ENCODE results near the gene SLC22A3.
"Not testable (repeated sequence)": the region's sequence is repeated elsewhere in the genome, so short reads cannot be mapped to it uniquely, and the experiment has no call there.

The SLC22A3 gene

DNA sequence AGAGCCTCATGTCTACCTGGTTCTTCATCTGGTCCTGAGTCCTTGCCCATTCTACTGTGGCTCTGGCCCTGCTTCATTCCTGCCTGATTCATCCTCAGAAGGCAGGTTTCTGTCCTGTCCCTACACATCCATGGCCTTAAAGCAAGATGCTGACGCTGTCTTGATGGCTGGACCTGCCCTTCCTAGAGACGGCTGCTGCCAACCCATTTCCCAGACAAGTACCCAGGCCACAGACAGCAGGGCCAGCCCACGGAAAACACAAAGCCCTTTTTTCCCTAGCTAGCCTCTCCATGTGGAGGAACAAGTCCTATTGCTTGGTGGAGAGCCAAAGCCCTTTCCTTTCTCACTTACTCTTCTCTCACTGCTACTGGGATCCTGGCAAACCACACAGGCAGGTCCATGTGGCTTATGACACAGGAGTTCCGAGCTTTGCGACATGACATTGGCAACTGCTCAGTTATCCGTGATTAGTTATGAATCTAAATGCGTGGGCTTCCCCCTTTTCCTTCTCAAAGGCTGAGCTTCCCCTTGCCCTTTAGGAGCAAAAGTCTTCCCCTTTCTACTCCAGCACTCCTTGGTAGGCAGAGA lies 72.9 kb downstream of the SLC22A3 start:
- DNase-seq: no peak

DNA sequence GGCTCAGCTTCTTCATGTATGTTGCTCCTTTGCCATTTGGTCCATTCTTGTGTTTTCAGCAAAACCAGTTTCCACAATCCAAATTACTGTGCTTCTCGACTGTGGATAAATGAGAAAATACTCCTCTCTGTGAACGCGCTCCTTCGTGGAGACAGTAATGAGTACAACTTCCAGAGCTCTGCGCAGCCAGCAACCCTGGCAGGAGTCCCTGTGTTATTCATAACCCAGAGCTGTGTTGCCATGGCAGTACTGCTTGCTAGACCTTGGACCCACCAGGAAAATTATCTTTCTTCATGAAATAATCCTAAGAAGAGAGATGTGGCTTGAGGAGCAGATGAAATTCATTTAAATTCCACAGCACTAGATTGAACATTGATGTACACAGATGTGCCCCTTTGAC lies 73.7 kb downstream of the SLC22A3 start:
- DNase-seq: no peak

DNA sequence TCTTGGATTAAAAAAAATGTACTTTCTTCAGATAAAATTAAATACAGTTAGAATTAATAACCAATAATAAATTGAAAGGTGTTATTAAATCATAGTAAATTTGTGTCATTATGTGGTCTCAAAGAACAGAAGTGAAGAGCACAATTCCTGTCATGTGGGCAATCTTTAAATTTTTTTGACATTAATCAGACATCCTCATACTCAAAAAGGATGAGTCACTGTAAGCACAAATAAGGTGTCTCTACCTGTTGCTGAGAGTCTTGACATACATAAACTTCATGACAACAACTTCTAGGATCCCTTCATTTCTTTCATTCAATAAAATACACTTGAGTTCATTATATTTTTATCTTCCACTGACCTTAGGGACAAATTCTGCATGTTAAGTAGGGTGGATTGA lies 76.1 kb downstream of the SLC22A3 start:
- no peak for DNase-seq

DNA sequence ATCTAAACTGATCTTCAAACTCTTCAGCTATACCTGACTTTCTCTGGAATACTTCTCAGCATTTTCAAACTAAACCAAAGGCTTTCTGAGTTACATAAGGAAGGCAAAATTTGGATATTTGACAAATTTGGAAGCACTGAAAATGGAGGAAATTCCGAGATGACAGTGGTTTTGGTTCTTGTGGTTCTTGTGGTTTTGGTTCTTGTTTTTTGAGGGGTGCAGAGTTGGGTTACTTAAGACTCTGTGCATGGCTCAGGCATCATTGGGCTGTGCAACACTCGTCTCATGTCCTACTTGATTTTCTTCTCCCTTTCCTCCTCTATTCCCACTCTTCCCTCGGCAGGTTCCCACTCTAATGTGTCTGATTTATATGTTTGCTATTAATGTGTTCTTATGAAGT lies 78.0 kb downstream of the SLC22A3 start:
- no peak for DNase-seq

DNA sequence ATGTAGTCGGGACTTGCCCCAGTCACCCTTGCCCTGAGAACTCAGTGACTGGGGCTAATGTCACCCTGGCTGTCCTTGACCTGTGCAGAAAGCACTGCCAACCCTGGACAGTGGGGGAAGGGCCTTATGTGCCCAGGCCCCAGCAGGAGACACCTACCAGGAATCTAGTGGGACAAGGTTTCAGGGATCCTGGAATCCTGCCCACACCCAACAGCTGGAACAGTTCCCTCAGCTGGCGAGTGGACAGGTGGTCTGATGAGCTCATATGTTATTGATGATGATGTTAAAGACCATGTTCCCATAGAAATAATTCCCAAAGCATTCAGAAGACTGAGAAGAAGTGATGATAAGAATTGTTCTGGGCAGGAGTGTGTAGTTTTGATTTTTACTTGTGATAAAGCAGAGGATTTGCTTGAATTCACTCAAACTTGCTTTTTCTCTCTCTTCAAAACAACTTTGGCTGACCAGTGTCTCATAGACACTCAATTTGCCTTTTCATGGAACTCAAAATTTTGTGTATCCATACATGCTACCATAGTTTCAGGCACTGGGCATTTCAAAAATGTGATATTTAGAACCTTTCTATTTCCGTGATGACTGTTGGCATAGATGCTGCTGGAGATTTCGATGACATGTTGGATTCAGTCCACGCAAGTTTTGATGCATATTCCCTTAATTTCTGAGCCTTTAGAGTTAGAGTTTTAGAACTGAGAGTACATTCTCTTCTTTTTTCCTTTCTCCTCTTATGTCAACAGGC lies 79.3 kb downstream of the SLC22A3 start:
- DNase-seq: no peak

DNA sequence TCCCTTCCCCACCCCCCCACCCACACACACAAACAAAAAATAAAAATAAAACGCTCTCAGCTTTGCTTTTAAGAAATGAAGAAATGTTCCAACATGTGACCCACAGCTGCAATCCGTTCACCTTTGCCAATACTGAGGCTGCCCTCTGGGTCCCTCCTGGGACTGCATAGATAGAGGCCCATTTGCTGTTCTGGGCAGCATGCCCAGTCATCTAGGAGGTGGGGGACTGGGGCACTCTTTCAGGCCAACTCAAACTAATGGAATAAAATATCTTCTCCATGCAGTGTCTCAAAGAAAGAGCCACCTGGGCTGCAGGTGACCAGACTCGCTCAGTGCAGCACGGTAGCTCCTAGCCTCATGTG lies 79.9 kb downstream of the SLC22A3 start:
- no peak for DNase-seq

DNA sequence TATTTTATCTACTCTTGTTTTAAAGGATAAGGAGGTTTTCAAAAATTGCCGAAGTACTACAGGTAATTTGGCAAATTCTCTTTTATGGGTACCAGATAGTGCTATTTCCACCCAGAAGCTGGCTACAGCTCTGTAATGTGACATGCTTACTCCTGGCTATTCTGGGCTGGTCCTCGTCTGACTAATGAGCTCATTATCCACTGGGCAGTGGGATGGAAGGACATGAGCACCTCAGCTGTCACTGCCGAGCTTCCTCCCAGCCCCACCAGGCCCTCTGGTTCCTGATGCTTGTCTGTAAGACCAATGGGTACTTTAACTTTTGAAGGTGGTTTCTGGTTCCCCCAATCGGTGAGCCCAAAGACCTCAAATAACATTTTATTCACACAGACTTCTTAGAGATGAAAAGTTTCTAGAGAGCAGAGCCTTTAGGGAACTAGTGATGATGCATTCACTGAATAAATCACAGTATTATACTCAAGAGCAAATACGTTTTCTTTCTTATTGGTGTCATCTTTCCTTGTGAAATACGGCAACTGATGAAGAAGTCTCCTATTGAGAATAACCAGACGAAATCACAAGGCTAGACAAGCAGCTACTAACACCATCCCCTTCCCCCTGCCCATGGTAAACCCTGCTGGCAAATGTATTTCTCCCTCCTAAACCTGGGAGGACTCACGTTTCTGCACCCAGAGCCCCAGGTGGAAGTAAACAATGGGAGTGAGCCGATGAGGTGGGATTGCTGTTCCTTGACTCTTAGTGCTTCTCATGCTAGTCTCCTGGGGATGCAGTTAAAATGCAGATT lies 80.8 kb downstream of the SLC22A3 start:
- DNase-seq: no peak

DNA sequence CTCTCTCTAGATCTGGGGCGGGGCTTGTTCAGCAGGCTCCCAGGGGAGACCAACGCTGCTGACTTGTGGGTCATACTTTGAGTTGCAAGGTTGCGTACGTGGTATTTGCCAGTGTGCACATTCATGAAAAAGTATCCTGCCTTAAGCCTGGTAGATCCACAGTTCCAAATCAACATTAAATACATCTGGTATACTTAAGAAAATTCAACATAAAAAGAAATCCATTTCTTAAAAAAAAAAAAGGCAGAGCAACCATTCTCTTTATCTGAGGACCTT lies 81.4 kb downstream of the SLC22A3 start:
- no peak for DNase-seq

DNA sequence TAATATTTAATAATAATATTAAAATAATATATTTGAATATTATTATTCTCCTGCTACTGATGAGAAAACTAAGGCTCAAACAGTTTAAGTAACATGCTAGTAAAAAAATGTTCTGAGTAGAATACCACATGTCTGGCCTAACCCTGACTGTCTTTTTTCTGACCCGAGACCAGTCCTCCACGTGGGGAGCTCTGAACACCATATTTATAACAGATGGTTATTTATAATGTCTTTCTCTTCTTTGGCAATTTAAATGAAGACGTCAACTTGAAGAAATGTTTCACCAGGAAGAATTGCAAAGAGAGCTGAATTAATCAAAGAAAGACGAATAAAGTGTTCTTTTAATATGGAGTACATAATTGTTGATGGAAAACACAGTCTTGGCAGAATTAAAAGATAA lies 82.0 kb downstream of the SLC22A3 start:
- no peak for DNase-seq

DNA sequence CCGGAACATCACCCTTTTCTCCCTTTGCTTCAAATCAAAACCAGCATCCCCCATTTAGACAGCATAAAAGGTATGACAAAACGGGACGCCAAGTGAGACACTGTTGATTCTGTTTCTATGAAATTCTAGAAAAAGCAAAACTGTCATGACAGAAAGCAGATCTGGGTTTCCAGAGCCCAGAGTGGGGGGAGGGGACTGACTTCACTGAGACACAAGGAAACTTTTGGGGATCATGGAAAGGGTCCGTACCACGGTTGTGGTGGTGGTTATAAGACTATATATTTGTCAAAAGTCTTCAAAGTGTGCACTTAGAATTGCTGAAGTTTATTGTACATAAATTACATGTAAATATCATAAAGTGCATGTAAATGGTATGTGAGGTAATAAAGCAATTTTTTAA lies 82.6 kb downstream of the SLC22A3 start:
- no peak for DNase-seq

DNA sequence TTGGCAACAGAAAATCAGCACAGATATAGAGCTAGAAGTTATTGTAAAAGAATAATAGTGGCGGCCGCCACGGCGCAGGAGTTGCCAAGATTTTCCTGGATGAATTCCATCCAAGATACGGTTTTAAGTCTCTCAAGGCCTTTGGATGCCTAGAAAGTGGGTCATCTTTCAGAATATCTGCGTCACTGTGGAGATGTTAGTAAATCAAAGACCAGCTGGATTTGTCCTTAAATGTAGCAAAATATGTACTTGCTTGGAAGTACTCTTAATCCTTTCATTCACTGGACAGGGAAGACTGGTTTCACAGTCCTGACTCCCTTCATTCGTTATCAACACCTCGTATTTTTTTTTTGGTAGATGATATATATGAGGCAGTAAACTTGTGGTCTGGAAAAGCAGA lies 83.0 kb downstream of the SLC22A3 start:
- no peak for DNase-seq

DNA sequence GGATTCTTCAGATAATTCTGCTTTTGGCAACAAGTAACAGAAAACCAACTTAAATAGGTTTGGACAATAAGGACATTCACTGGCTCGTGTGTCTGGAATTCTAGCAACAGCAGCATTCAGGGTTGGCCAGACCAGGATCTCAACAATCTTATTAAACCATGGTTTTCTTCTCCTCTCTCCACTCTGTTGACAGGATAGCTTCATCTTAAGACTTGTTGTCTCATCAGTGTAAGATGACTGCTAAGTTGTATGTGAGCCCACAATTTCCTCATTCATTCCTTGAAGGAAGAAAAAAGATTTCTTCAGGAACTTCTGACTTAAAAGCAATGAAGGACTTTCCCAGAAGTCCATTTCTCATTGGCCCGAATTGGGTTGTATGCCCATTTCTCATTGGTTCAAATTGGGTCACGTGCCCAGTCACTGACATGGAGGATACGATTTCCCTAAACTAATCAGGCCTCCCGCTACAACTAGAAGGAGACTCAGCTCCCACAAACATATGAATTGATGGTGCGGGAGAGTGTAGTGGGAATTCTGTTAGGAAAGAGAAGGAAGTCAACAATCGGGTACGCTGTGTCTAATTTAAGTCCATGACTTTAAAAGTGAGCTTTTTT lies 83.7 kb downstream of the SLC22A3 start:
- DNase-seq: no peak

DNA sequence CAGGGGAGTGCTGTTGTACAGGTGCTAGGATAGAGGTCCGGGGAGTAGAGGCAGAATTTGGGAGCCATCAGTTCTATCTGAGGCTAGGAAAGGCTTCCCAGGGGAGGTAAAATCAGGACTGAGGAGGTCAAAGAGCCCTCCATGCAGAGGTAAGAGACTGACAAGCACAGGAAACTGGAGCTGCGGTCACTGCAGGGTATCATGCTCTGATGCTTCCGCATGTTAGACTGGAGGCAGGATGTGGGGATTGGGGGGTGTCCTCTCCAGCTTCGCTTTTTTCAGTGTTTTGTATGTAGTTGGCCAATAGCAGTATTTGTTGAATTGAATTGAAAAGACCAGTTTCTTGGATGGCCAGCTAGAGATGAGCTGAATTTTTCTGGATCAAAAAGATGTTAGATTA lies 87.8 kb downstream of the SLC22A3 start:
- no peak for DNase-seq

DNA sequence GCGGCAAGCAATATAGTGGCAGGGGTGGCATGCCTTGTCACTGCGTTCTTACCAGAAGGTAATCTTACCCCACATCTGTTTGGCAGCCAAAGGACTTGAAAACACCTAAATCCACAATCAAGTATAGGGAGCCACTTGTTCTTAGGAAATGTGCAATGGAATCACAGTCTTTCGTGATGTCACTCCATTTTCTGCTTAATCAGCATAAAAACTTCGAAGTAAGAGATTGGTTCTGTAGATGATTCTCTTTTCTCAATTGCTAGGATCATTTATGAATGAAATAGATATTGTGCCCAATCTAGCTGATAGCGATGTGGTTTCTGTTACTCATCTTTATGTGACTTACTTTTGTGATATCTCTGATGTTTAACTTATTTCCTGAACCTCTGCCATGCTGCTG lies 89.0 kb downstream of the SLC22A3 start:
- DNase-seq: no peak

DNA sequence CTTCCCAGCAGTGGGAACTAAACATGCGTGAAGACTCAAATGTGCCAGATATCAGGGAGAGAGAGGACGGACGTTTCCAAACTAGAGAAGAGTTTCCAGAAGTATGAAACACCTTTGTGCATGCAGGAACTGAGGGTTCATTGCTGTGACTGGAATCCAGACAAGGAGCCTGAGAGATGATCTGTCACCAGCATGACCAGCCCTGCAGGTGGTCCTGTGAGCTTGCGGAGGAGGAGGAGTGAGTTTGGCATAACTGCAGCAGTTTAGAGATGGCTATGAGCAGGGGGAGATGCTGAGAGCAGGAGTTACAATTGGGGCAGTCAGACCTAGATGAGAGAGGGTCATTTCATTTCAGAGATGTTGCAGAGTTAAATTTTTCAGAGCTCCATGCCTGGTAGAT lies 89.6 kb downstream of the SLC22A3 start:
- no peak for DNase-seq

DNA sequence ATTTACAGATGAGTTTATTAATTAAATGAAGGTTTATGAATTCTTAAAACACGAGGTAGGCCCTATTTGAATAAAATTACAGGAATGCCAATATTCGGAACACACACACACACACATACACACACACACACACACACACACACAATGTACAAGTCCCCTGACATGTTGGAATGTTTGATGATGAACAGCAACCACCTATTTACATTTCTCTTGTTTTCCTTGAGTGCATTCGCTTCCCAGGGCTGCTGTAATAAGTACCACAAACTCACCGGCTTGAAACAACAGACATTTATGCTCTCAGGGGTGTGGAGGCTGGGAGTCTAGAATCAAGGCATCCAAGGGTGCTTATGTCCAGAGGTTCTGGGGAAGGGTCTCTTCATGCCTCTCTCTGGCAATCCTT lies 90.3 kb downstream of the SLC22A3 start:
- DNase-seq: no peak

DNA sequence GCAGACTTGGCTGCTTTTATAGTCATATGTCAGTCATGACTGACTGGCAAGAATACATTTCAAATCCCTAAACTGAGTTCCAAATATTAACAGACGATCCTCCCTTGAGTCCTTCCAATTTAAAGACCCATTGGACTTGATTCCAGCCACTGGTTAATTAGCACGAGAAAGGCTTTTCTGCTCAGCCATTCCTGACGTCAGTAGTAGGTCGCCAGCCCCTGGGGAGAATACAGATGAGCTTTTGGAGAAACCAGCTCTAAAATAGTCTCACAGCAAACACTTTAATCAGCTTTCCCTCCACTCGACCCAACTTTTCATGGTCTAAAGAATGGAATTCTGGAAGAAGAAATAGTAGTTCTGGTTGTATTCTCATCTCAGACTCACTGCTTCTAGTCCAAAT lies 91.6 kb downstream of the SLC22A3 start:
- no peak for DNase-seq

DNA sequence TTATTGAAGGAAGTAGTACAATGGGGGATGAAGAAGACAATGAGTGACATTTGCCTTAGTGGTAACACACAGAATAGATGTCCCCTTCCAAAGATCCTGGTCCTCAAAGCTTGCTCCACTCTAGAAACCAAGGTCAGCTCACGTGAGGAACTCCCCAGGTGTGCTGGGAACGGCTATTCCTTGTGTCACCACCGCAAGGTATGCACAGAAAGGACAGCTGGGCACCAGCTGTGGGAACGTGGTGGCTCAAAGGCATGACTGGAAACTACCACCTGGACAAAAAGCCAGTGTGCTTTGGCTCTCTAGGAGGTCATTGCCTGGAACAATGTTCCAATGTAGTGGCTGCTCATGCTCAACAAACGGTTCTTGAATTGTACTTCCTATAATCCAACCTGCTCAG lies 94.0 kb downstream of the SLC22A3 start:
- no peak for DNase-seq

DNA sequence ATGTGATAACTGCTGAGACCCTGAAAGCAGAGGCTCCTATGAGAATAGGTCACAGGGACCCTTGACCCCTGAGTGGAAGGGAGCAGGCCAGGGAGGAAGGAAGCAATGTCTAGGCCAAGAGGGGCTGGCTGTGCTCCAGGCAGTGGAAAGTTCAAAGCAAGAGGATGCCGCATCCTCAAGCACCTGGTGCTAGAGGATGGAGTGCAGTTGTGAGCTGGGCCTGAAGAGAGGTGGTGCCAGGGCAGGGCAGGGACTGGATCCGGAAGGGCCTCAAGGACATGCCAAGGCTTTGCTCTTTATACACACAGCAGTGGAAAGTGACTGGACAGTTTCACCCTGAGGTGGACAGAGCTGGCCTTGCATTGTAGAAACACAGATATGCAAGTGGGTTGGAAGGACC lies 97.0 kb downstream of the SLC22A3 start:
- no peak for DNase-seq

DNA sequence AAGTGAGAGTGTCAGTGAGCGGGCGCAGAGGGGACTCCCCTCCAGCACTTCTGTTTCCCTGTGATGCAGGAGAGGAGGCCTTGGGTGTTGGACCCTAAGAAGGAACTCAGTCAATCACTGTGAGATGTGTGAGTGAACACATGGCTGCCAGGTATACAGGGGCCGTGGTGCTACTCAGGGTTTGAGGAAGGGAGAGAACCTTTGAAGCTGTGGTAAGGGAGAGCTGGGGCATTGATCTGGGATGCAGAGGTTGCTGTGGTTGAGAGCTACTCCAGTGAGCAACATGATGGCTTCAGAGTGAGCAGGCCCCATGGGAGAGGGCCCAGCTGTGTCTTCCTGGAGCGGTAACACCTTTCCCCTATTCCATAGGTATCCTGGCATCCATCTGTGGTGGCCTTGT lies 99.2 kb downstream of the SLC22A3 start:
- no peak for DNase-seq

DNA sequence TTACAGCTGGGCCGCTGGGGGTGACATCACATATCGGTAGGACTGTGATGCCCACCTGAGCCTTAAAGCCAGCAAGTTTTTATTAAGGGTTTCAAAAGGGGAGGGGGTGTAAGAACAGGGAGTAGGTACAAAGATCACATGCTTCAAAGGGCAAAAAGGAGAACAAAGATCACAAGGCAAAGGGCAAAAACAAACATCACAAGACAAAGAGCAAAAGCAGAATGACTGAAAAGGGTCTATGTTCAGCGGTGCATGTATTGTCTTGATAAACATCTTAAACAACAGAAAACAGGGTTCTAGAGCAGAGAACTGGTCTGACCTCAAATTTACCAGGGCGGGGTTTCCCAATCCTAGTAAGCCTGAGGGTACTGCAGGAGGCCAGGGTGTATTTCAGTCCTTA lies 101.6 kb downstream of the SLC22A3 start:
- not testable (repeated sequence) for DNase-seq

DNA sequence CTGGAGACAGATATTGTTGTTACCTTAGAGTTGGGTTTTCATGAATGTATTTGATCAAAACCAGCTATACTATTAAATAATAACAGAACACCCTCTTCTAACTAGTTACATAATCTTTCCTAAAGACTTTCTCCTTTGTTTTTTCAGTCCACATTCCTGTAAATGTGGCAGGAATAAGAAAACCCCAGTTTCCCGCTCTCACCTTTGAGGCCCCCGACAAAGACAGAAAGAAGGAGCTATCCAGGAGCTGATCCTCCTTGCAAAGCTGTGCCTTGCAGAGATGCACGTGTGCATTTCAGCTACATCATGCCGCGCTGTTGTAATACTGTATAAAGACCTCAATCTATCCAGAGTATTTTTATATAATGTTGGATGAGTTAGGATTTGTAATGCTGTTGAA lies 102.7 kb downstream of the SLC22A3 start:
- DNase-seq: no peak

DNA sequence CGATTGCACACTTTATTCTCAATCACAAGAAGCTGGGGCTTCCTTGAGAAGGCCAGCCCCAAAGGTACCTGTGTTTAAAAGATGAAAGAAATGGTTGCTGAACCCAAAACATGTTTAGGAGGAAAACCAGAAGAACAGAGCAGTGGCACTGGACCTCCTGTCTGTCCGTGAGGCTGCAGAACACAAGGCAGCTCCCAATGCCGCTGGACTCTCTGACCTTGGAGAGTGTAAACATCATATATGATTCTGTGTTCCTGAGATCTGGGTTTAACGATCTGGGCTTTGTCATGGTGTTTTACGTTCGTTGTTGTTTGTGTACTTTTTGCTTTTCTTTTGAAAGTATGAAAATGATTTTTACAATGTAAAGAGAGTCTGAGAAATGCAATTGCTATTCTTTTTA lies 106.1 kb downstream of the SLC22A3 start:
- DNase-seq: no peak

DNA sequence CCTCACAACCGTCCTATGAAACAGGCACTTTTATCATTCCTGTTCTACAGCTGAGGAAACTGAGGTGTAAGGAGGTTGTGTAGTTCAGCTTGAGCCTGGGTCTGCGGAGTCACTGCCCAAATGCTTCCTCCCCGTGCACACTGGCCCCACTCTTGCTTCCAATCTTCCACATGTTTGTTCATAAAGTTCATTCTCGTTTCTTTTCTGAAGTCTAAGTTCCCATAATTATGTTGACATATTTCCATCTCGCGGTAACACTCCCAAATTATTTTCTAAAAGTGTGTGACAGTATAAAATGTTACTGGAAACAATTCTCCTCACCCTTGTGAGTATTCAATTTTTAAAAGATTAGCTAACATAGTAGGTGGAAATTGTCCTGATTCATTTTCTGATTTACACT lies 106.9 kb downstream of the SLC22A3 start:
- DNase-seq: no peak
